NT2/D1 (cell line): ENCODE data around the gene CLEC6A.
"Not testable (repeated sequence)": the region's sequence is repeated elsewhere in the genome, so short reads cannot be mapped to it uniquely, and the experiment has no call there.

ENCODE experiments used
- DNase-seq: peaks from one replicate; pipeline ENCODE4 v3.0.0-alpha.2; 2011; ENCODE audit warnings: low read depth, low spot score
- H3K27me3 ChIP-seq: 2 replicates; pipeline ENCODE4 v1.6.0; 2011; ENCODE audit warnings: mild to moderate bottlenecking; ENCODE audit not compliant: insufficient read length, insufficient read depth
- H3K36me3 ChIP-seq: 2 replicates; pipeline ENCODE4 v1.6.1; 2011; ENCODE audit warnings: mild to moderate bottlenecking, low read length, mixed read lengths; ENCODE audit not compliant: insufficient read depth, insufficient read length
- H3K4me1 ChIP-seq: 2 replicates; pipeline ENCODE4 v1.5.1; 2011; ENCODE audit not compliant: insufficient read depth, insufficient read length
- H3K4me3 ChIP-seq: 2 replicates; pipeline ENCODE4 v1.5.1; 2011; ENCODE audit warnings: low read depth; ENCODE audit not compliant: insufficient read length
- H3K9ac ChIP-seq: 2 replicates; pipeline ENCODE4 v1.6.0; 2011; ENCODE audit warnings: low read depth; ENCODE audit not compliant: insufficient read length
- H3K9me3 ChIP-seq: 2 replicates; pipeline ENCODE4 v1.5.1; 2011; ENCODE audit warnings: mild to moderate bottlenecking, low read length; ENCODE audit not compliant: insufficient read depth
- SUZ12 ChIP-seq: IDR thresholded peaks from 2 replicates; pipeline ENCODE4 v1.6.1; 2011; ENCODE audit not compliant: insufficient read length, insufficient read depth; ENCODE audit errors: extremely low read depth
- YY1 ChIP-seq: IDR thresholded peaks from 2 replicates; pipeline ENCODE4 v1.6.1; 2011; ENCODE audit not compliant: insufficient read length, insufficient read depth
- ZNF274 ChIP-seq: IDR thresholded peaks from 2 replicates; pipeline ENCODE4 v1.6.1; 2011; ENCODE audit warnings: mild to moderate bottlenecking, low read depth, low read length

Gene CLEC6A

DNA sequence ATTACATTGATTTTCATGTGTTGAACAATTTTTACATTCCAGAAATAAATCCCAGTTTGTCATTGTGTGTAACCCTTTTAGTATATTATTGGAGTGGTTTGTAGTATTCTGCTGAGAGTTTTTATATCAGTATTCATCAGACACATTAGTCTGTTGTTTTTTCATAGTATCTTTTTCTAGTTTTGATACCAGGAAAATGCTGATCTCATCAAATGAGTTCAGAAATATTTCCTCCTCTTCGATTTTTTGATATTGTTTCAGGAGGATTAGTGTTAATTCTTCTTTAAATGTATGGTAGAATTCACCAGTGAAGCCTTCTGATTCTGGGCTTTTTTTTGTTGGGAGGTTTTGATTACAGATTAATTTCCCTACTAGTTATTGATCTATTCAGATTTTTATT, 15.3 kb downstream of the CLEC6A start:
- Histone ChIP-seq H3K4me1 (no peaks in the 10 kb centered on the region), H3K9ac (no peak overlapping the region), H3K9me3 (peaks cover 29% of the 10 kb centered on the region), H3K4me3 (no peak overlapping the region), H3K27me3 (no peaks in the 10 kb centered on the region), H3K36me3 (no peaks in the 10 kb centered on the region)
- DNase-seq: no peak
- TF ChIP-seq ZNF274 (no peak), YY1 (no peak), SUZ12 (no peak)

DNA sequence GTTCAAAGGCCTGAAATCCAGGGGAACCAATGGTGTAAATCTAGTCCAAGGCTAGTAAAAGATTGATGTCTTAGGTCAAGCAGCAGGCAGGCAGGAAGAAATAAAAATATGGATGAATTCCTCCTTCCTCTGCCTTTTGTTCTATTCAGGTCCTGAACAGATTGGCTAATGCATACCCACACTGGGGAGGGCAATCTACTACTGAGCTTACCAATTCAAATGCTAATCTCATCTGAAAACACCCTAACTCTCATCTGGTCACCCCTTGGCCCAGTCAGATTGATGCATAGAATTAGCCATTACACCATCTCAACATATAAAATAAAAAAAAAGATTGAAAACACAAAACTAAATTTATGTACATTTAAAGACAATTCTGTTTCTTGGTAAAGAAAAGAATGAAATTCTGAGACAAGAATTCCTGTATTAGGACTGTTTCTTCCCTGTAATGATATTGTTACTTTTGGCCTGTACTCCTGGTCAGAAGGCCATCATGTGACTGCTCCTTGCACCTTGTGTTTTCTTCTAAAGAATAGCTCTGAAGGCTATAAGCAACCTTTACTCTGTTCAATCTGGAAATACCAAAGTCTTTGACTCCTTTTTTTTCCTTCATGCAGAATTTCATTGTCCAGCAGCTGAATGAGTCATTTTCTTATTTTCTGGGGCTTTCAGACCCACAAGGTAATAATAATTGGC, 19.9 kb downstream of the CLEC6A start:
- H3K9ac ChIP-seq: no peak overlapping the region
- peak; percentile 92 for DNase-seq
- no peaks in the 10 kb centered on the region for H3K27me3 ChIP-seq
- TF ChIP-seq ZNF274 (no peak), SUZ12 (no peak), YY1 (no peak)
- H3K4me1 ChIP-seq: no peaks in the 10 kb centered on the region
- H3K9me3 ChIP-seq: 0 out of 2 replicates have a peak, but pooled peaks cover 10% of the 10 kb centered on the region
- H3K4me3 ChIP-seq: no peak overlapping the region
- no peaks in the 10 kb centered on the region for H3K36me3 ChIP-seq

DNA sequence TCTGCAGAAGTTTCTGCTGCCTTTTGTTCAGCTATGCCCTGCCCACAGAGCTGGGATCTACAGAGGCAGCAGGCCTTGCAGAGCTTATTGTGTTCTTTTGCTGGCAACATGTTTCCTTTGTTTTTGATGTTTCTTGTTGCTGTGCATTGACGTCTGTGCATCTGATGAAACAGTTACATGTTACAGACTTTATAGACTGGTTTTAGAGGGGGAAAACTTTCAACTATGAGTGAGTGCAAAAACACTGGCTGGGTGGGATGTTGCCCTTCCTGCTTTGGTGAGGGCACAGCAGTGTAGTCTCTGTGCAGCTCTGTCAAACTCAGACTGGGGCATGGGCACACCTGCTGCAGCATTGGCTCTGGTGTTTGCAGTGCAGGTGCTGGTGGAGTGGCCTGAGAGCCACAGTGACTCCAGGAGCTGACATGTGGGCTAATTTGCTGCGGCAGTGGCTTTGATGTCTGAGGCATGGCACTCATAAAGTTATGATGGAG, 26.9 kb downstream of the CLEC6A start:
- peaks cover 3% of the 10 kb centered on the region; the same call in 1 of the 2 replicates for H3K9me3 ChIP-seq
- no peak for DNase-seq
- no peaks in the 10 kb centered on the region for H3K27me3 ChIP-seq
- no peaks in the 10 kb centered on the region for H3K36me3 ChIP-seq
- no peak overlapping the region for H3K4me3 ChIP-seq
- H3K4me1 ChIP-seq: no peaks in the 10 kb centered on the region
- TF ChIP-seq ZNF274 (no peak), YY1 (no peak), SUZ12 (no peak)
- no peak overlapping the region for H3K9ac ChIP-seq

DNA sequence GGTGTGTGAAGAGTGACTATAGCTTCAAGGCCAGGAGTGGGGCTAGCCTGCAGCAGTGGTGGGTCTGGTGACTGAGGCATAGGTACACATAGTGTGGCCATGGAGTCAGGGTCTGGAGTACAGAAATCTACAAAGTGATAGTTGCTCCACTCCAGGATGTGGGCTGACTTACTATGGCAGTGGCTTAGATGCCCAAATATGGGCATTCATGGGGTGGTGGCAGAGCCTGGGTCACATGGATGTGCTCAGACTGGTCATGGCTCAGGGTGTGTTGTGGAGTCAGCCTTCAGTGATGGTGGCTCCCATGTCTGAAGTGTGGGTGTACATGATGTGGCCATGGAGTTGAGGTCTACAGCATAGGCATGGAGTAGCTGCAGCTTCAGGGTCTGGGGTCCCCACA, 27.3 kb downstream of the CLEC6A start:
- H3K4me3 ChIP-seq: no peak overlapping the region
- no peaks in the 10 kb centered on the region for H3K27me3 ChIP-seq
- H3K9me3 ChIP-seq: peaks cover 7% of the 10 kb centered on the region; the same call in 1 of the 2 replicates
- DNase-seq: no peak
- no peak overlapping the region for H3K9ac ChIP-seq
- no peaks in the 10 kb centered on the region for H3K36me3 ChIP-seq
- TF ChIP-seq YY1: no peak
- no peak for TF ChIP-seq ZNF274
- no peak for TF ChIP-seq SUZ12
- no peaks in the 10 kb centered on the region for H3K4me1 ChIP-seq

DNA sequence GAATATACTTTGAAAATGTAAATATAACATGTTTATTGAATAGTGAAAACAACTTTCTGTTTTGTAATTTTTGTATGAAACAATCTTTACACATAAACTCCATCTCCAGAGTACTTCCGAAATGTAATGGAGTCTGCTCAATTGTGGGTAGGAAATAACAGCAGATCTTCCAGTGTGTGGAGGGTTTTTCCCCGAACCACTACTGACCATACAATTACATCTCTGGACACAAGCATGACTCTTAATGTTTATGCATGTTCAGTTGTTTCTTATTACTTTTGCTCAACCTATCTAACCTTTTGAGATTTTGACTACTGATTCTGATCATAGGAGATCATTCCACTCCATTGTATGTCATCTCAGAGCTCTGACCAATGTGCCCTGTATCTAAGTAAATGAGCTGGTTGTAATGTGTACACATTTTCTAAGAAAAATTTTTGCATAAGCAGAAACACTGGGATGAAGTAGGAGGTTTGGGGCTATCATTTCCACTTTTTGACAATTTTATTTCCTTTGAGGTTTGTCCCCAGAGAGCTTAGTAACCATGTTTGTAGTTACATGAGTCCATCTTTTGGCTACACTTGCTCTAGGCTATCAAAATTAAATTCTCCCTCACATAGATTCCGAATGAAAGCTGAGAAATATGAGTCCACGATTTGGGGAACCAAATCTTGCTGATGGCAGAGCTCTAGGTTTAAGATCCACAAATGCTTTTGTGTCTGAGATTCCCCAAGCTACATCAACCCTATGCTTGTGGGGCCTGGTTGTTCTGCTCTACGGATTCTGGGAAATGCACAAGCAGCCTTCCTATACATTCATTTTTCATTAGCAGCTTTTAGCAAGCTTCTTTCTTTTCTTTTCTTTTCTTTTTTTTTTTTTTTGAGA, 36.1 kb downstream of the CLEC6A start:
- Histone ChIP-seq H3K27me3 (no peaks in the 10 kb centered on the region), H3K9ac (no peak overlapping the region), H3K9me3 (peaks cover 7% of the 10 kb centered on the region; the same call in 1 of the 2 replicates), H3K36me3 (no peaks in the 10 kb centered on the region), H3K4me1 (no peaks in the 10 kb centered on the region), H3K4me3 (no peak overlapping the region)
- TF ChIP-seq YY1 (no peak), SUZ12 (no peak), ZNF274 (no peak)
- no peak for DNase-seq

DNA sequence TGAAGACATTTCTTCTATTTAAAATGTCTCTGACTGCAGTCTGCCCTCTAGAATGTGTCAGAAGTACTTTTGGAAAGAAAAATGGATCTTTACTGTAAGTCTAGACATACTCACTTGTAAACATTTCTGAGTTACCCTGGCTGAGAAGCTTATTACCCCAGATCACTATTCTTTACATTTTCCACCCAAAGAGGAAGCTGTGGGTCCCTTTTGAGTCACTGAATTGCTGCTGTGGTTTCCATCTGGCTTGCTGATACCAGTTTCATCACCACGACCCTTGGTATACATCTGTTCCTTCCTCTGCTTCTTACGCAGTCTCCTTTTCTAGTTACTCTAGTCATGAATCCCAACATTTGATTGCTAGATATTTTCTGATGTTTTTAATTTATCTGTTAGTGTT, 37.3 kb downstream of the CLEC6A start:
- Histone ChIP-seq H3K4me1 (no peaks in the 10 kb centered on the region), H3K4me3 (no peak overlapping the region), H3K36me3 (no peaks in the 10 kb centered on the region), H3K9me3 (no peaks in the 10 kb centered on the region; the same call in 1 of the 2 replicates), H3K9ac (no peak overlapping the region), H3K27me3 (no peaks in the 10 kb centered on the region)
- DNase-seq: no peak
- TF ChIP-seq ZNF274 (no peak), YY1 (no peak), SUZ12 (no peak)

DNA sequence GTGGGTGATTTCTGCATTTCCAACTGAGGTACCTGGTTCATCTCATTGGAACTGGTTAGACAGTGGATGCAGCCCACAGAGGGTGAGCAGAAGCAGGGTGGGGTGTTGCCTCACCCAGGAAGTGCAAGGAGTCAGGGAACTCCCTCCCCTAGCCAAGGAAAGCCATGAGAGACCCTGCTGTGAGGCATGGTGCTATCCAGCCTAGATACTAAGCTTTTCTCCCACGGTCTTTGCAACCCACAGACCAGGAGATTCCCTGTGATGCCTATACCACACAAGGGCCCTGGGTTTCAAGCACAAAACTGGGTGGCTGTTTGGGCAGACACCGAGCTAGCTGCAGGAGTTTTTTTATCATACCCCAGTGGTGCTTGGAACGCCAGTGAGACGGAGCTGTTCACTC, 39.9 kb downstream of the CLEC6A start:
- not testable (repeated sequence) for H3K4me3 ChIP-seq, H3K9me3 ChIP-seq, H3K36me3 ChIP-seq, H3K9ac ChIP-seq, H3K27me3 ChIP-seq, H3K4me1 ChIP-seq, DNase-seq

- not testable (repeated sequence) for H3K4me1 ChIP-seq, H3K4me3 ChIP-seq, H3K9ac ChIP-seq, H3K36me3 ChIP-seq, H3K27me3 ChIP-seq, H3K9me3 ChIP-seq
- DNase-seq: peak; percentile 57
Measured at GRCh38 chr12:8496074-8496473, 40.3 kb downstream of the CLEC6A start.
